ENCODE data around the gene ECI2.

ECI2 gene

GRCh38 chr6:4164117-4164442, 28.7 kb upstream of the ECI2 start:
- no peaks in the 10 kb centered on the region for H3K4me1 ChIP-seq (ENCODE audit: insufficient read depth, low read length, severe bottlenecking)
- no peaks in the 10 kb centered on the region for H4K20me1 ChIP-seq (ENCODE audit: insufficient read depth, low read length)
- no peaks in the 10 kb centered on the region; the same call in 1 of the 2 replicates for H3K36me3 ChIP-seq (ENCODE audit: insufficient read depth, low read length)
- no peaks in the 10 kb centered on the region for H3K9me2 ChIP-seq (ENCODE audit: low read depth, low read length)
- no peak overlapping the region for H3K27ac ChIP-seq (ENCODE audit: low read depth, low read length, poor library complexity, severe bottlenecking)
- no peaks in the 10 kb centered on the region for H3K9me3 ChIP-seq (ENCODE audit: low read length)
- no peak overlapping the region for H3K4me3 ChIP-seq (ENCODE audit: low read depth, low read length, poor library complexity, severe bottlenecking)
- H3K4me2 ChIP-seq (ENCODE audit: low read length): no peak overlapping the region
- H3K27me3 ChIP-seq (ENCODE audit: insufficient read depth, low read length): peaks cover 7% of the 10 kb centered on the region; the same call in 1 of the 2 replicates
- H3F3A ChIP-seq (ENCODE audit: insufficient read depth, low read length): no peaks in the 10 kb centered on the region
- H3K9ac ChIP-seq (ENCODE audit: low read length): no peak overlapping the region
- TF ChIP-seq, protein P1, sequence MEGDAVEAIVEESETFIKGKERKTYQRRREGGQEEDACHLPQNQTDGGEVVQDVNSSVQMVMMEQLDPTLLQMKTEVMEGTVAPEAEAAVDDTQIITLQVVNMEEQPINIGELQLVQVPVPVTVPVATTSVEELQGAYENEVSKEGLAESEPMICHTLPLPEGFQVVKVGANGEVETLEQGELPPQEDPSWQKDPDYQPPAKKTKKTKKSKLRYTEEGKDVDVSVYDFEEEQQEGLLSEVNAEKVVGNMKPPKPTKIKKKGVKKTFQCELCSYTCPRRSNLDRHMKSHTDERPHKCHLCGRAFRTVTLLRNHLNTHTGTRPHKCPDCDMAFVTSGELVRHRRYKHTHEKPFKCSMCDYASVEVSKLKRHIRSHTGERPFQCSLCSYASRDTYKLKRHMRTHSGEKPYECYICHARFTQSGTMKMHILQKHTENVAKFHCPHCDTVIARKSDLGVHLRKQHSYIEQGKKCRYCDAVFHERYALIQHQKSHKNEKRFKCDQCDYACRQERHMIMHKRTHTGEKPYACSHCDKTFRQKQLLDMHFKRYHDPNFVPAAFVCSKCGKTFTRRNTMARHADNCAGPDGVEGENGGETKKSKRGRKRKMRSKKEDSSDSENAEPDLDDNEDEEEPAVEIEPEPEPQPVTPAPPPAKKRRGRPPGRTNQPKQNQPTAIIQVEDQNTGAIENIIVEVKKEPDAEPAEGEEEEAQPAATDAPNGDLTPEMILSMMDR (IDR thresholded peaks at IDR 0.05; ENCODE audit: low read length): no peak
- TF ChIP-seq EZH2 (IDR thresholded peaks at IDR 0.05; ENCODE audit: borderline replicate concordance, low read length): no peak
- no peak overlapping the region for H2AFZ ChIP-seq (ENCODE audit: low read length)
- H3K79me2 ChIP-seq (ENCODE audit: insufficient read depth, low read length): no peaks in the 10 kb centered on the region

- H4K20me1 ChIP-seq (ENCODE audit: insufficient read depth, low read length): no peaks in the 10 kb centered on the region
- no peaks in the 10 kb centered on the region for H3F3A ChIP-seq (ENCODE audit: insufficient read depth, low read length)
- H3K9ac ChIP-seq (ENCODE audit: low read length): no peak overlapping the region
- H3K4me1 ChIP-seq (ENCODE audit: insufficient read depth, low read length, severe bottlenecking): no peaks in the 10 kb centered on the region
- TF ChIP-seq, protein P1 (IDR thresholded peaks at IDR 0.05; ENCODE audit: low read length): no peak
- no peak for TF ChIP-seq EZH2 (IDR thresholded peaks at IDR 0.05; ENCODE audit: borderline replicate concordance, low read length)
- H3K4me3 ChIP-seq (ENCODE audit: low read depth, low read length, poor library complexity, severe bottlenecking): no peak overlapping the region
- H3K27me3 ChIP-seq (ENCODE audit: insufficient read depth, low read length): peaks cover 4% of the 10 kb centered on the region; the same call in 1 of the 2 replicates
- no peak overlapping the region for H2AFZ ChIP-seq (ENCODE audit: low read length)
- no peak overlapping the region for H3K4me2 ChIP-seq (ENCODE audit: low read length)
- no peak overlapping the region for H3K27ac ChIP-seq (ENCODE audit: low read depth, low read length, poor library complexity, severe bottlenecking)
- H3K9me3 ChIP-seq (ENCODE audit: low read length): no peaks in the 10 kb centered on the region
- H3K9me2 ChIP-seq (ENCODE audit: low read depth, low read length): no peaks in the 10 kb centered on the region
- H3K79me2 ChIP-seq (ENCODE audit: insufficient read depth, low read length): no peaks in the 10 kb centered on the region
- H3K36me3 ChIP-seq (ENCODE audit: insufficient read depth, low read length): no peaks in the 10 kb centered on the region; the same call in 1 of the 2 replicates
Measured at GRCh38 chr6:4163408-4164116, 28.2 kb upstream of the ECI2 start.

DNA sequence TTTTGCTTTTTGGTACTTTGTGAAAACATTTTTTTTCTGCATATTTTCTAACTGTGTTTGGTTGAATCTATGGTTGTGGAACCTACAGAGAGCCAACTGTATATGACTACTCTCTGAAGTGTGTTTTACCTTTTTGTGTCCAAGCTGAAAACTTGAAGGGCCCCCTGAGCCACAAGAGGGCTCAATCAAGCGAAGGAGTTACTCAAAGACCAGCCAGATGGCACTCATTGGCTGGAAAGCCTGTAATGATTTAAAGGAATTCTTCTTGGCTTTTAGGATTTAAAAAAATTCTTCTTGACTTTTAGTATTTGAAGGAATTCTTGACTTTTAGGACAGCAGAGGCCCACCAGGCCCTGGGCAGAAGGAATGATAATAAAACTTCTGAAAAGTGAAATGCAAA, 27.0 kb upstream of the ECI2 start:
- H3K27me3 ChIP-seq (ENCODE audit: insufficient read depth, low read length): peaks cover 4% of the 10 kb centered on the region; the same call in 1 of the 2 replicates
- H3K9me3 ChIP-seq (ENCODE audit: low read length): no peaks in the 10 kb centered on the region
- H3K4me1 ChIP-seq (ENCODE audit: insufficient read depth, low read length, severe bottlenecking): no peaks in the 10 kb centered on the region
- H3K9me2 ChIP-seq (ENCODE audit: low read depth, low read length): no peaks in the 10 kb centered on the region
- no peak overlapping the region for H3K9ac ChIP-seq (ENCODE audit: low read length)
- no peak overlapping the region for H3K4me3 ChIP-seq (ENCODE audit: low read depth, low read length, poor library complexity, severe bottlenecking)
- no peaks in the 10 kb centered on the region for H3K79me2 ChIP-seq (ENCODE audit: insufficient read depth, low read length)
- TF ChIP-seq EZH2 (IDR thresholded peaks at IDR 0.05; ENCODE audit: borderline replicate concordance, low read length): no peak
- TF ChIP-seq, protein P1 (IDR thresholded peaks at IDR 0.05; ENCODE audit: low read length): no peak; the same call in 1 of the 2 replicates
- no peaks in the 10 kb centered on the region for H4K20me1 ChIP-seq (ENCODE audit: insufficient read depth, low read length)
- H3K27ac ChIP-seq (ENCODE audit: low read depth, low read length, poor library complexity, severe bottlenecking): no peak overlapping the region
- H2AFZ ChIP-seq (ENCODE audit: low read length): no peak overlapping the region
- H3F3A ChIP-seq (ENCODE audit: insufficient read depth, low read length): no peaks in the 10 kb centered on the region
- H3K4me2 ChIP-seq (ENCODE audit: low read length): no peak overlapping the region
- H3K36me3 ChIP-seq (ENCODE audit: insufficient read depth, low read length): no peaks in the 10 kb centered on the region

Data from OCI-LY1 (cell line).